ENCODE data around the gene MROH8. TPM values are rescaled to one million over a fixed set of nuclear protein-coding genes. Genes with fewer than 3 reads are reported as not detected.

The MROH8 gene
- 1.3 and 1.9 TPM in 2 replicates for total RNA-seq (2014; rRNA removed; shearing (Covaris generic); ENCODE audit: low replicate concordance)

DNA sequence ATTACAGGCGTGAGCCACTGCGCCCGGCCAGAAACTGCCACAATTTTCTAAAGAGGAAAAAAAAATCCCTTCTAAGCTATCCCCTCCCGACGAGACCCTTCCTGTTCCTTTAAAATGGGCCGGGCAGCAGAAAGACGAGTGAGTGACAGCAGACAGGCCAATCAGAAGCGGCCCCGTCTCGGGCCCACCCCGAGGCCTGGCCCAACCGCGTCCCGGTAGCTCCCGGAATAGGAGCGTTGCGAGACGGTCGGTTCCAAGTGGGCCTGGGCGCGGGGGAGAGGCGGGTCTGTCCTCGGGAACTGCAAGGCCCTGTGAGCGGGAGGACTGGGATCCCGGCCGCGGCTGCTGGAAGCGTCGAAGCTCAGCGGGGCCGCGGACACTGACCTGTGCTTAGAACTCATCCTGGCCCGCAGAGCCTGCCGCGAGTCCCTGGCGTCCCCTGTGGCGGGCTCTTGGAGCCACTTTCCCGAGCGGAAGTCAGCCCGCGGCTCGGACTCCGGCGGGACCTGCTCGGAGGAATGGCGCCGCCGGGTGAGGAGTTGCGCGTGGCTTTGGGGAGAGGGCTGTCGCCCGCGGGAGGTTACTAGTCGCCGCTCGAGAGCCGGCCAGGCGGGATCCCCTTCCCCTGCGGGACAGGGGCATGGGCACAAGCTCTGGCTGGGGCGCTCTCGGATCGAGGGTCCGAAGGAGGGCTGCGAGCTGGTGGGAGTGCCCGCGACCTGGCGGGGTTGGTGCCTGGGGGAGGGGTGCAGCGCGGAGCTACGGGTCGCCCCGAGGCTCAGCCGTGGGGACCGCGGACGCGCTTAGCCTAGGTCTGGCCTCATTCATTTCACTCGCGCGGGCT is at the start of gene MROH8, which contains the start of gene RPN2:
TSS of gene MROH8 (minus strand) at position 710 of the 844 bp plus-strand sequence.
TSS of gene RPN2 (plus strand) at position 492 of the 844 bp plus-strand sequence. CDS start at position 519, 27 bp downstream.
- Histone ChIP-seq H3K9me3 (ENCODE audit: low read length) (no peaks in the 10 kb centered on the region), H2AFZ (ENCODE audit: low read length) (peak within 1 kb of the TSS; percentile 79; the same call in 1 of the 2 replicates), H3K27ac (ENCODE audit: low read length) (peak within 1 kb of the TSS; percentile 85), H3K4me3 (ENCODE audit: low read length) (peak within 1 kb of the TSS; percentile 82), H3K79me2 (ENCODE audit: low read length) (peaks cover 55% of the 10 kb centered on the region), H3K9me2 (replicated peaks; ENCODE audit: insufficient read depth, low read length) (no peaks in the 10 kb centered on the region), H3K4me2 (ENCODE audit: low read depth, low read length, poor library complexity, severe bottlenecking) (peak within 1 kb of the TSS; percentile 79), H3K9ac (ENCODE audit: low read length) (peak within 1 kb of the TSS; percentile 88), H3K4me1 (ENCODE audit: low read length) (peaks cover 27% of the 10 kb centered on the region), H3K36me3 (ENCODE audit: insufficient read depth, low read length) (peaks cover 15% of the 10 kb centered on the region; the same call in 1 of the 2 replicates), H4K20me1 (ENCODE audit: insufficient read depth, low read depth, low read length) (peaks cover 30% of the 10 kb centered on the region), H3K27me3 (ENCODE audit: low read length) (no peaks in the 10 kb centered on the region)
- DNase-seq: peak; percentile 97

DNA sequence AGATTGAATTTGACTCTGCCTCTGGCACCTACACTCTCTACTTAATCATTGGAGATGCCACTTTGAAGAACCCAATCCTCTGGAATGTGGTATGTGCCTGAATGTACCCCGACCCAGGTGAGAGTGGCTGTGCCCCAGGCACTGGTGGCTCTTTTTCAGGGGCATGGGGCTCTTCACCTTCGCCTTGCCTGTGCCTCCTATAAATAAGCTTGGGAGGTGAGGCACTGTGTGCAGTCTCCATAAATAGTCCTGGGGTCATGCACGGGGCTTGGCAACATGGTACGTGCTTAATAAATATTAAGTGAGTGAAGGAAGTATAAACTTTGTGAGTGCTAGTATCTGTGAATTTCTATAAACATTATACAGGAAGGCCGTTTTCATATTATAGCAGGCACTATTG is 49.3 kb upstream of the MROH8 start:
- Histone ChIP-seq H3K79me2 (ENCODE audit: low read length) (no peaks in the 10 kb centered on the region), H2AFZ (ENCODE audit: low read length) (no peak overlapping the region), H3K9ac (ENCODE audit: low read length) (no peak overlapping the region), H4K20me1 (ENCODE audit: insufficient read depth, low read depth, low read length) (no peaks in the 10 kb centered on the region), H3K27ac (ENCODE audit: low read length) (no peak overlapping the region), H3K4me1 (ENCODE audit: low read length) (no peaks in the 10 kb centered on the region), H3K4me3 (ENCODE audit: low read length) (no peak overlapping the region), H3K4me2 (ENCODE audit: low read depth, low read length, poor library complexity, severe bottlenecking) (no peak overlapping the region), H3K36me3 (ENCODE audit: insufficient read depth, low read length) (peaks cover 80% of the 10 kb centered on the region), H3K27me3 (ENCODE audit: low read length) (no peaks in the 10 kb centered on the region), H3K9me3 (ENCODE audit: low read length) (no peaks in the 10 kb centered on the region), H3K9me2 (replicated peaks; ENCODE audit: insufficient read depth, low read length) (no peaks in the 10 kb centered on the region)
- no peak for DNase-seq

DNA sequence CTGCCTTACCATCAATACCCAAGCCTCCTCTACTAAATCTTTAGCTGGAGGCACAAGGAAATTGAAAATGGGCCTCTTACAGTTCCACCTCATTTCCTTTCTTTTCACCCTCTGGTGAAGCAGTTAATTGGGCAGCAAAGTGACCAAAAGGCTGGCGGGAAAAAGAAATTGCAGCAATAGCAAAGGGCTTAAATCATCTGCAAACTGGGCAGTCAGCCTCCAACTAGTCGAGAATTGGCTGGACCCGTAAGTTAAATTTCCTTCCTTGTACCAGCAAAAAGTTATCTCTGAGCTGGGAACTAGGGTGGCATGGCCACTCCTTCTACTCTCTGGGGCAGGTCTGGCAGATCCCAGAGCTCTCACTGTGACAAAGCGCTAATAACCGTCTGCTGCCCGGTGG is 48.7 kb upstream of the MROH8 start:
- Histone ChIP-seq H3K9me2 (replicated peaks; ENCODE audit: insufficient read depth, low read length) (no peaks in the 10 kb centered on the region), H3K27ac (ENCODE audit: low read length) (no peak overlapping the region), H3K36me3 (ENCODE audit: insufficient read depth, low read length) (peaks cover 81% of the 10 kb centered on the region), H4K20me1 (ENCODE audit: insufficient read depth, low read depth, low read length) (no peaks in the 10 kb centered on the region), H3K9ac (ENCODE audit: low read length) (no peak overlapping the region), H3K4me3 (ENCODE audit: low read length) (no peak overlapping the region), H3K4me1 (ENCODE audit: low read length) (no peaks in the 10 kb centered on the region), H3K27me3 (ENCODE audit: low read length) (no peaks in the 10 kb centered on the region), H2AFZ (ENCODE audit: low read length) (no peak overlapping the region), H3K4me2 (ENCODE audit: low read depth, low read length, poor library complexity, severe bottlenecking) (no peak overlapping the region), H3K9me3 (ENCODE audit: low read length) (no peaks in the 10 kb centered on the region), H3K79me2 (ENCODE audit: low read length) (no peaks in the 10 kb centered on the region)
- DNase-seq: no peak

DNA sequence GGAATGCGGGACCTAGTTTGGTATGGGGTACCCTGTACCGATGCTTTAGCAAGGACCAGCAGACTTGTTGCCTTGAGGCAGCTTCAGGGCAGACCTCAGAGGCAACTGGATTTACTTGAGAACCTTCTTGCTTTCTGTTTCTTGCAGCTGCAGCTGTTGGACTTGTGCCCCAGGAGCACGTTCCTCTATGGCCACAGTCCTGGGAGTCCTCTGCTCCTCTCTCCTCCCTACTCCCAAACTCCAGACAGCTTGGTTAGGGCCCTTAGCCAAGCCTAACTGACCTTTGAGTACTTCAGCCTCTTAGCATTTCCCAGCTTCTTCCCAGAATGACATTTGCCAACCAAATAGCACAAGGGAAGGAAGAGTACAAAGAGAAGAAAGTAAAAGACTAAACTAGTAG is 47.5 kb upstream of the MROH8 start:
- no peaks in the 10 kb centered on the region for H4K20me1 ChIP-seq (ENCODE audit: insufficient read depth, low read depth, low read length)
- H3K9me3 ChIP-seq (ENCODE audit: low read length): no peaks in the 10 kb centered on the region
- H3K79me2 ChIP-seq (ENCODE audit: low read length): peaks cover under 1% of the 10 kb centered on the region; the same call in 1 of the 2 replicates
- no peaks in the 10 kb centered on the region for H3K27me3 ChIP-seq (ENCODE audit: low read length)
- H2AFZ ChIP-seq (ENCODE audit: low read length): no peak overlapping the region
- no peaks in the 10 kb centered on the region for H3K9me2 ChIP-seq (replicated peaks; ENCODE audit: insufficient read depth, low read length)
- no peak overlapping the region for H3K27ac ChIP-seq (ENCODE audit: low read length)
- no peak for DNase-seq
- H3K4me3 ChIP-seq (ENCODE audit: low read length): no peak overlapping the region
- H3K4me2 ChIP-seq (ENCODE audit: low read depth, low read length, poor library complexity, severe bottlenecking): no peak overlapping the region
- peaks cover 8% of the 10 kb centered on the region for H3K4me1 ChIP-seq (ENCODE audit: low read length)
- H3K36me3 ChIP-seq (ENCODE audit: insufficient read depth, low read length): peaks cover 81% of the 10 kb centered on the region
- H3K9ac ChIP-seq (ENCODE audit: low read length): no peak overlapping the region

DNA sequence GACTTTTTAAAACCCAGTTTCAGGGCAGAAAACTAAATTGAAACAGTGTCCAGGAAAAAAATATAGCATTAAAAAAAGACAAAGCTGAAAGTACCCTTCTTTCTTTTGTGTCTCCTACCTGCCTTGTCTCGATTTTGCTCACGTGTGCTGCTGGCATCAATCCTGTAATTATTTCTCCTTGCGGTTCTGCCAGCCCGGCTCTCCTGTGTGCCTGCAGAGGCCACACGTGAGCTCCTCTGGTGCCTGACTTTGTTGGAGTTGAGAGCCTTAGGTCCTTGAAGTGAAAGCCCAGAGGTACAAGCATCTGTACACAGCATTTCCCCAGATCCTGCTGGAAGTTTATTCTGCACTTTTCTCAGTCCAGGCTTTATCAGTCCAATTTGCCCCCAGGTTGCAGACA is 45.8 kb upstream of the MROH8 start:
- Histone ChIP-seq H3K4me3 (ENCODE audit: low read length) (no peak overlapping the region), H3K9ac (ENCODE audit: low read length) (no peak overlapping the region), H3K9me2 (replicated peaks; ENCODE audit: insufficient read depth, low read length) (no peaks in the 10 kb centered on the region), H3K27ac (ENCODE audit: low read length) (no peak overlapping the region), H3K27me3 (ENCODE audit: low read length) (no peaks in the 10 kb centered on the region), H2AFZ (ENCODE audit: low read length) (no peak overlapping the region), H3K4me2 (ENCODE audit: low read depth, low read length, poor library complexity, severe bottlenecking) (no peak overlapping the region), H3K79me2 (ENCODE audit: low read length) (peaks cover 14% of the 10 kb centered on the region), H3K9me3 (ENCODE audit: low read length) (no peaks in the 10 kb centered on the region), H3K36me3 (ENCODE audit: insufficient read depth, low read length) (peaks cover 76% of the 10 kb centered on the region), H4K20me1 (ENCODE audit: insufficient read depth, low read depth, low read length) (no peaks in the 10 kb centered on the region), H3K4me1 (ENCODE audit: low read length) (peaks cover 9% of the 10 kb centered on the region)
- no peak for DNase-seq

DNA sequence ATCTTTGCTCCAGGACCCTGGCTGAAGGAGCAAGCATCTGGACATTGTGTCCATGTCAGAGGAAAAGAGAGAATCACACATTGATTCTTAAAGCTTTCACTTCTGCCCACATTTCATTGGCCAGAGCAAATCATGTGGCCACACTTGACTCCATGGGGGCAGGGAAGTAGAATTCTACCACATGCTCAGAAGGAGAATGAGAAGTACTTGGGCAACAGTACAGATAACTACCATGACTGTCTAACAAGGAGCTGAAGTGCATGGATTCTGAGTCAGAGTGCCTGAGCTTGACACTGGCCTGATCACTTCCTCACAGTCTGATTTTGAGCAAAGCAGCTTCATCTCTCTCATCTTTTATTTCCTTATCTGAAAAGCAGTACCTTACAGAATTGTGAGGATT is 43.7 kb upstream of the MROH8 start:
- H3K9me2 ChIP-seq (replicated peaks; ENCODE audit: insufficient read depth, low read length): no peaks in the 10 kb centered on the region
- H3K27ac ChIP-seq (ENCODE audit: low read length): 0 out of 2 replicates have a peak overlapping the region, but pooled peaks have one; percentile 6
- H3K4me2 ChIP-seq (ENCODE audit: low read depth, low read length, poor library complexity, severe bottlenecking): no peak overlapping the region
- peaks cover 30% of the 10 kb centered on the region for H3K79me2 ChIP-seq (ENCODE audit: low read length)
- no peak overlapping the region for H3K9ac ChIP-seq (ENCODE audit: low read length)
- DNase-seq: peak; percentile 51
- no peak overlapping the region for H2AFZ ChIP-seq (ENCODE audit: low read length)
- no peaks in the 10 kb centered on the region for H3K9me3 ChIP-seq (ENCODE audit: low read length)
- H3K4me1 ChIP-seq (ENCODE audit: low read length): peaks cover 9% of the 10 kb centered on the region
- H3K4me3 ChIP-seq (ENCODE audit: low read length): no peak overlapping the region
- H3K27me3 ChIP-seq (ENCODE audit: low read length): no peaks in the 10 kb centered on the region
- no peaks in the 10 kb centered on the region for H4K20me1 ChIP-seq (ENCODE audit: insufficient read depth, low read depth, low read length)
- H3K36me3 ChIP-seq (ENCODE audit: insufficient read depth, low read length): peaks cover 74% of the 10 kb centered on the region

DNA sequence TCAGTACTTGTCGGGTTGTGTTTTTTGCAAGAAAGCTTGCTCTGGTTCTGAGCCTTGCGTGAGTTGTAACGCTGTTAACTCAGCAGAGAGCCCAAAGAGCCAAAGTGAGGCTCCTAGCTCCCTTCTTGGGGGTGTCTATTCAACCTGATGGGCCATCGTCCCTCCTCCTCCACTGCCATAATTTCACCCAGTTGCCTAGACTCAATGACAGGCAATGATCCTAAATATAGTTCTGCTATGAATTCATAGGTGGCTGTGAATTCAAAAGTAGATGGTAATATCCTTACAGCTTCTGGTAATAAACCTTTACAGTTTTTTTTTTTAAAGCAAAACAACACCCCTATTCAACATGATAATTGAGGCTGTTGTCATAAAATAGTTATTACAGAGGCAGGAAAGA is 42.7 kb upstream of the MROH8 start:
- no peak overlapping the region for H3K4me3 ChIP-seq (ENCODE audit: low read length)
- H2AFZ ChIP-seq (ENCODE audit: low read length): no peak overlapping the region
- H3K27me3 ChIP-seq (ENCODE audit: low read length): no peaks in the 10 kb centered on the region
- H3K9me3 ChIP-seq (ENCODE audit: low read length): no peaks in the 10 kb centered on the region
- DNase-seq: no peak
- H3K79me2 ChIP-seq (ENCODE audit: low read length): peaks cover 30% of the 10 kb centered on the region
- H3K27ac ChIP-seq (ENCODE audit: low read length): no peak overlapping the region
- no peaks in the 10 kb centered on the region for H4K20me1 ChIP-seq (ENCODE audit: insufficient read depth, low read depth, low read length)
- H3K9me2 ChIP-seq (replicated peaks; ENCODE audit: insufficient read depth, low read length): no peaks in the 10 kb centered on the region
- H3K4me1 ChIP-seq (ENCODE audit: low read length): peaks cover 9% of the 10 kb centered on the region
- H3K36me3 ChIP-seq (ENCODE audit: insufficient read depth, low read length): peaks cover 66% of the 10 kb centered on the region
- H3K4me2 ChIP-seq (ENCODE audit: low read depth, low read length, poor library complexity, severe bottlenecking): no peak overlapping the region
- no peak overlapping the region for H3K9ac ChIP-seq (ENCODE audit: low read length)

DNA sequence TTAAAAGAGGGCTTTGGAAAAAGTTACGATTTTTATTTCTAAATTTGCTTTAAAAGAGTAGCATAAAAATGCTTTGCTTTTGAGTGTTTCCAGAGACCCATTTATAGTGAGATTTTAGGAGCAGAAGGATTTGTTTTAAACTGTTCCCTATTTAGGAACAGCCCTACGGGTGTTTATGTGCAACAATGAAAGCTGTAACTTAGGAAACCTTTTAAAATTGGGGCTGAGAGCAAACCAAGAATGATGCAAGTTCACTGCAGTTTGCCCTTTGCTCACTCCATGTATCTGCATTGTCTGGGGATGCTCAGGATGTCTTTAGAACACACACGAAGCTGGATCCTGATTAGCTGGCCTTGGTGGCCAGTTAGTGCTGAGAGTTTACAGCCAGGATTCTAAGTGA is 41.4 kb upstream of the MROH8 start:
- DNase-seq: no peak
- H3K4me1 ChIP-seq (ENCODE audit: low read length): peaks cover 9% of the 10 kb centered on the region
- peaks cover 66% of the 10 kb centered on the region for H3K36me3 ChIP-seq (ENCODE audit: insufficient read depth, low read length)
- H3K27ac ChIP-seq (ENCODE audit: low read length): no peak overlapping the region
- H3K9me2 ChIP-seq (replicated peaks; ENCODE audit: insufficient read depth, low read length): no peaks in the 10 kb centered on the region
- H3K27me3 ChIP-seq (ENCODE audit: low read length): no peaks in the 10 kb centered on the region
- H2AFZ ChIP-seq (ENCODE audit: low read length): no peak overlapping the region
- H3K79me2 ChIP-seq (ENCODE audit: low read length): peaks cover 30% of the 10 kb centered on the region
- no peaks in the 10 kb centered on the region for H4K20me1 ChIP-seq (ENCODE audit: insufficient read depth, low read depth, low read length)
- no peaks in the 10 kb centered on the region for H3K9me3 ChIP-seq (ENCODE audit: low read length)
- H3K4me3 ChIP-seq (ENCODE audit: low read length): no peak overlapping the region
- no peak overlapping the region for H3K4me2 ChIP-seq (ENCODE audit: low read depth, low read length, poor library complexity, severe bottlenecking)
- no peak overlapping the region for H3K9ac ChIP-seq (ENCODE audit: low read length)

Measured in Karpas-422 (cell line).